Measurements from ENCODE around the gene MIER2.

The MIER2 gene

GRCh38 chr19:313169-313987 is 31.2 kb downstream of the MIER2 start:
- no peak for DNase-seq (ENCODE audit: extremely low read depth, low read depth)
- no peak for TF ChIP-seq CTCF (IDR thresholded peaks at IDR 0.05; ENCODE audit: low read depth, low read length)

GRCh38 chr19:311813-312261 is 32.8 kb downstream of the MIER2 start:
- TF ChIP-seq CTCF (IDR thresholded peaks at IDR 0.05; ENCODE audit: low read depth, low read length) = no peak
- no peak for DNase-seq (ENCODE audit: extremely low read depth, low read depth)

- no peak for DNase-seq (ENCODE audit: extremely low read depth, low read depth)
- no peak for TF ChIP-seq CTCF (IDR thresholded peaks at IDR 0.05; ENCODE audit: low read depth, low read length)
Measured at GRCh38 chr19:310781-311496, 33.7 kb downstream of the MIER2 start.

- no peak for TF ChIP-seq CTCF (IDR thresholded peaks at IDR 0.05; ENCODE audit: low read depth, low read length)
- no peak for DNase-seq (ENCODE audit: extremely low read depth, low read depth)
Measured at GRCh38 chr19:310141-310651, 34.4 kb downstream of the MIER2 start.

GRCh38 chr19:309206-309565 is 35.4 kb downstream of the MIER2 start:
- no peak for TF ChIP-seq CTCF (IDR thresholded peaks at IDR 0.05; ENCODE audit: low read depth, low read length)
- DNase-seq (ENCODE audit: extremely low read depth, low read depth) = no peak

GRCh38 chr19:308471-309205 is 36.0 kb downstream of the MIER2 start:
- TF ChIP-seq CTCF (IDR thresholded peaks at IDR 0.05; ENCODE audit: low read depth, low read length) = no peak
- DNase-seq (ENCODE audit: extremely low read depth, low read depth) = no peak

All from AG09319 (cell line).